OCI-LY3 (cell line): ENCODE data around the gene CMAS.

Experiments used
- H2AFZ ChIP-seq: fragments of 200-600, 300-600 bp; shearing (Covaris generic); 2 replicates; pipeline ENCODE4 v1.6.0; 2014; ENCODE audit warnings: antibody characterized with exemption, low read depth, low read length
- H3K27ac ChIP-seq: fragments of 200-600, 300-600 bp; sonication (generic); 2 replicates; pipeline ENCODE4 v1.5.1; 2014; ENCODE audit warnings: mild to moderate bottlenecking, low read length, moderate library complexity, mixed read lengths
- H3K27me3 ChIP-seq: fragments of 200-600, 300-600 bp; sonication (generic); 2 replicates; pipeline ENCODE4 v1.6.1; 2014; ENCODE audit warnings: low read depth, low read length, mixed read lengths
- H3K36me3 ChIP-seq: fragments of 200-600, 300-600 bp; sonication (generic); replicated peaks from 2 replicates; pipeline ENCODE3; 2014; ENCODE audit warnings: low read depth, low read length, mixed read lengths
- H3K4me1 ChIP-seq: fragments of 300-600, 200-600 bp; sonication (generic); 2 replicates; pipeline ENCODE4 v1.6.1; 2014; ENCODE audit warnings: low read length, mixed read lengths
- H3K4me2 ChIP-seq: fragments of 200-600, 300-600 bp; sonication (generic); 2 replicates; pipeline ENCODE4 v1.6.1; 2014; ENCODE audit warnings: low read length, mixed read lengths
- H3K4me3 ChIP-seq: fragments of 300-600, 200-600 bp; sonication (generic); 2 replicates; pipeline ENCODE4 v1.5.1; 2014; ENCODE audit warnings: antibody characterized with exemption, mild to moderate bottlenecking, low read length, moderate library complexity
- H3K79me2 ChIP-seq: fragments of 300-600, 200-600 bp; shearing (Covaris generic); 2 replicates; pipeline ENCODE4 v1.6.1; 2014; ENCODE audit warnings: mild to moderate bottlenecking, low read length, mixed read lengths
- H3K9ac ChIP-seq: fragments of 300-600, 200-600 bp; shearing (Covaris generic); 2 replicates; pipeline ENCODE4 v1.6.0; 2014; ENCODE audit warnings: mild to moderate bottlenecking, low read length, moderate library complexity
- H3K9me3 ChIP-seq: fragments of 200-600, 300-600 bp; shearing (Covaris generic); 2 replicates; pipeline ENCODE4 v1.6.1; 2014; ENCODE audit warnings: low read length, mixed read lengths; ENCODE audit not compliant: insufficient read depth
- H4K20me1 ChIP-seq: fragments of 200-600, 300-600 bp; sonication (generic); 2 replicates; pipeline ENCODE4 v1.6.1; 2016; ENCODE audit warnings: low read length, mixed read lengths; ENCODE audit not compliant: insufficient read depth
- CTCF ChIP-seq: fragments of 200-600, 300-600 bp; sonication (generic); IDR thresholded peaks from 2 replicates; pipeline ENCODE4 v1.5.1; 2014; ENCODE audit warnings: antibody characterized with exemption, low read length, low read depth
- EZH2phosphoT487 ChIP-seq: fragments of 200-600 bp; shearing (Covaris generic); IDR thresholded peaks from 2 replicates; pipeline ENCODE4 v1.6.1; 2018; ENCODE audit warnings: antibody characterized with exemption, mixed run types, low read depth

The CMAS gene

DNA sequence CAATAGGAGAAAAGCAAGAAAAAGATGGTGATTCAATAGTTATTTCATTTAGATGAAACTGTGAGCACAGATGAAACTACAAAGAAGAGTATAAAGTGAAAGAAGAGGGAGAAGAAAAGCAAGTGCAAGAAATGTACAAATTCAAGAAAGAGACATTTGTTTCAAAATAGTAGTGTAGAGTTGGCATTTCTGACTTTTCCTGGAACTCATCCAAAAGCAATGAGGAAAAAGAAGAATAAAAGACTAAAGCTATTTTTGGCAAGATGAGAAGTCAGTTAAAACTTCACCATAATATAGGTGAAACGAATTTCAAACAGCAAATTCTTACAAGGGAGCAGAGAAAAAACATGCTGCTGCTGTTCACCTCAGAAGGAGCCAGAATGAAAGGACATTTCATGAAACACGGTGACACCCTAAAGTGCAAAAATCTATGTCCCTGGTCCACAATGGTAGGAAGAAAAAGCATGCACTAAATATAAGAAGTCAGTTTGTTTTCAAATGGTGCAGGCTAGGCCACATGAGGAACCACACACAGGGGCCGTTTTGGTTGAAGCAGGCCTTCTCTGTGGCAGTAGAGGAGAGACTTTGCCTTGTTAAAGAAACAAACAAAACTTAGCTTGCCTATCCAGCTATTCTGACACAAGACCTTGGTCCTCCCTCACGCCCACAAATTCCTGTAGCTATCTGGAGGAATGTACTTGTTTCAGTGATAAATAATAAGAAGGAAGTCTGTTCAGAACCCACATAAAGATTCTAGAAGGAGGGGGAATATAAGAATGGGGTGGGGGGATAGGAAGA is 11.1 kb upstream of the CMAS start:
- TF ChIP-seq CTCF (no peak), EZH2phosphoT487 (no peak)
- no peaks in the 10 kb centered on the region for H3K27me3 ChIP-seq
- no peak overlapping the region for H3K27ac ChIP-seq
- H3K9ac ChIP-seq, result no peak overlapping the region
- no peaks in the 10 kb centered on the region for H3K4me1 ChIP-seq
- H2AFZ ChIP-seq, result no peak overlapping the region
- no peaks in the 10 kb centered on the region for H3K36me3 ChIP-seq
- H3K9me3 ChIP-seq, result no peaks in the 10 kb centered on the region
- no peak overlapping the region for H3K4me3 ChIP-seq
- H4K20me1 ChIP-seq, result no peaks in the 10 kb centered on the region
- H3K4me2 ChIP-seq, result no peak overlapping the region
- no peaks in the 10 kb centered on the region for H3K79me2 ChIP-seq

GRCh38 chr12:22037947-22038346 is 8.1 kb upstream of the CMAS start:
- H4K20me1 ChIP-seq, result no peaks in the 10 kb centered on the region

GRCh38 chr12:22038734-22039133 is 7.3 kb upstream of the CMAS start:
- H3K9me3 ChIP-seq, result no peaks in the 10 kb centered on the region
- TF ChIP-seq EZH2phosphoT487 (no peak), CTCF (no peak)
- no peaks in the 10 kb centered on the region for H3K4me1 ChIP-seq

More at GRCh38 chr12:22037947-22038346, 8.1 kb upstream of the CMAS start:
- TF ChIP-seq EZH2phosphoT487, result no peak
- no peak for TF ChIP-seq CTCF
- Histone ChIP-seq H3K4me2 (no peak overlapping the region), H2AFZ (no peak overlapping the region), H3K4me3 (no peak overlapping the region), H3K27ac (no peak overlapping the region), H3K9ac (no peak overlapping the region), H3K36me3 (no peaks in the 10 kb centered on the region), H3K9me3 (no peaks in the 10 kb centered on the region), H3K79me2 (no peaks in the 10 kb centered on the region), H3K27me3 (no peaks in the 10 kb centered on the region), H3K4me1 (no peaks in the 10 kb centered on the region)

DNA sequence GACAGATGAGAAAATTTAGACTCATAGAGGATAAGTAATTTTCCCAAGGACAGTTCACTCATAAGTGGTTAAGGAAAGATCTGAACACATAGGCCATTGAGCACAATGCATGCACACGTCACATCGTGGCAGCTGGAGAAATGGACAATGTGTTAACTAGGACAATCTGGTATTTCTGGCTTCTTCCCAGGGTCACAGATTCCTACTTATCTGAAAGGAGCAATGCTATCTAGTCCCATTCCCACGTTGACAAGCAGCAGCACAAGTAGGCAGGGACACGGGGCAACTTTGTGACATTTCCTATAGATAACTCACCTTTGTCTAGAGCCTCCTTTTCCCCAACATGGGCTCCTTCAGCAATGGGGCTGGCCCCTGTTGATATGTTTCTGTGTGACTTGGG is 6.7 kb upstream of the CMAS start:
- H2AFZ ChIP-seq, result no peak overlapping the region
- no peak overlapping the region for H3K4me3 ChIP-seq
- H3K4me2 ChIP-seq, result no peak overlapping the region
- H3K36me3 ChIP-seq, result no peaks in the 10 kb centered on the region
- TF ChIP-seq EZH2phosphoT487, result no peak
- no peak for TF ChIP-seq CTCF
- H3K9me3 ChIP-seq, result no peaks in the 10 kb centered on the region
- no peaks in the 10 kb centered on the region for H4K20me1 ChIP-seq
- H3K27ac ChIP-seq, result no peak overlapping the region
- H3K4me1 ChIP-seq, result no peaks in the 10 kb centered on the region
- H3K27me3 ChIP-seq, result no peaks in the 10 kb centered on the region
- H3K9ac ChIP-seq, result no peak overlapping the region
- H3K79me2 ChIP-seq, result no peaks in the 10 kb centered on the region

More at GRCh38 chr12:22038734-22039133, 7.3 kb upstream of the CMAS start:
- no peaks in the 10 kb centered on the region for H3K27me3 ChIP-seq
- H4K20me1 ChIP-seq, result no peaks in the 10 kb centered on the region
- H3K36me3 ChIP-seq, result no peaks in the 10 kb centered on the region
- no peak overlapping the region for H2AFZ ChIP-seq
- H3K27ac ChIP-seq, result no peak overlapping the region
- no peaks in the 10 kb centered on the region for H3K79me2 ChIP-seq
- H3K4me2 ChIP-seq, result no peak overlapping the region
- H3K4me3 ChIP-seq, result no peak overlapping the region
- H3K9ac ChIP-seq, result no peak overlapping the region
